Loucy (cell line): ENCODE measurements around the gene CHST9.

Experiments
- H2AFZ ChIP-seq: fragments of 200-600 bp; sonication (generic); 2 replicates; pipeline ENCODE4 v1.6.0; 2016; ENCODE audit warnings: antibody characterized with exemption, mild to moderate bottlenecking, low read length, moderate library complexity
- H3F3A ChIP-seq: fragments of 200-600 bp; 2 replicates; pipeline ENCODE4 v1.6.0; 2016; ENCODE audit warnings: antibody characterized with exemption, low read depth, mild to moderate bottlenecking
- H3K27me3 ChIP-seq: fragments of 200-600 bp; sonication (generic); 2 replicates; pipeline ENCODE4 v1.6.1; 2014; ENCODE audit warnings: low read length, mild to moderate bottlenecking; ENCODE audit not compliant: insufficient read depth, poor library complexity, severe bottlenecking
- H3K36me3 ChIP-seq: fragments of 200-600 bp; sonication (generic); 2 replicates; pipeline ENCODE4 v1.6.1; 2016; ENCODE audit warnings: low read length; ENCODE audit not compliant: insufficient read depth
- H3K4me1 ChIP-seq: fragments of 200-600 bp; sonication (generic); 2 replicates; pipeline ENCODE4 v1.5.1; 2014; ENCODE audit warnings: low read length, mild to moderate bottlenecking; ENCODE audit not compliant: insufficient read depth, poor library complexity, severe bottlenecking
- H3K4me2 ChIP-seq: fragments of 200-600 bp; sonication (generic); 2 replicates; pipeline ENCODE4 v1.6.0; 2014; ENCODE audit warnings: antibody characterized with exemption, low read length, low read depth, mild to moderate bottlenecking; ENCODE audit not compliant: poor library complexity, severe bottlenecking
- H3K4me3 ChIP-seq: fragments of 200-600 bp; sonication (generic); 2 replicates; pipeline ENCODE4 v1.5.1; 2014; ENCODE audit warnings: low read length, mild to moderate bottlenecking, mixed read lengths; ENCODE audit not compliant: poor library complexity, severe bottlenecking
- H3K79me2 ChIP-seq: fragments of 200-600 bp; sonication (generic); 2 replicates; pipeline ENCODE4 v1.6.1; 2014; ENCODE audit warnings: low read length; ENCODE audit not compliant: insufficient read depth
- H3K9ac ChIP-seq: fragments of 200-600 bp; sonication (generic); 2 replicates; pipeline ENCODE4 v1.6.0; 2014; ENCODE audit warnings: mild to moderate bottlenecking, low read depth, low read length, moderate library complexity; ENCODE audit not compliant: poor library complexity, severe bottlenecking
- H3K9me2 ChIP-seq: fragments of 200-600 bp; sonication (generic); replicated peaks from 2 replicates; pipeline ENCODE4 v1.6.1; 2016; ENCODE audit warnings: low read depth, low read length, mixed read lengths
- H3K9me3 ChIP-seq: fragments of 200-600 bp; sonication (generic); 2 replicates; pipeline ENCODE4 v1.6.1; 2014; ENCODE audit warnings: mild to moderate bottlenecking, antibody characterized with exemption, low read length, low read depth; ENCODE audit not compliant: insufficient read depth
- H4K20me1 ChIP-seq: fragments of 200-600 bp; sonication (generic); 2 replicates; pipeline ENCODE4 v1.6.0; 2014; ENCODE audit warnings: antibody characterized with exemption, low read length, mild to moderate bottlenecking; ENCODE audit not compliant: insufficient read depth, poor library complexity, severe bottlenecking
- CTCF ChIP-seq: fragments of 200-600 bp; sonication (generic); conservative IDR thresholded peaks from 2 replicates; pipeline ENCODE4 v1.5.1; 2014; ENCODE audit warnings: mild to moderate bottlenecking, antibody characterized with exemption, low read length
- EZH2phosphoT487 ChIP-seq: fragments of 200-600 bp; IDR thresholded peaks from 2 replicates; pipeline ENCODE4 v1.6.1; 2018; ENCODE audit warnings: antibody characterized with exemption, mild to moderate bottlenecking, moderate library complexity, borderline replicate concordance

Gene CHST9

GRCh38 chr18:27057519-27058234, 127.4 kb downstream of the CHST9 start:
- Histone ChIP-seq H3K4me3 (no peak overlapping the region), H3K4me2 (no peak overlapping the region), H2AFZ (no peak overlapping the region), H3K9me2 (no peaks in the 10 kb centered on the region), H3K36me3 (no peaks in the 10 kb centered on the region), H3K9ac (no peak overlapping the region), H3K4me1 (no peaks in the 10 kb centered on the region), H3F3A (no peaks in the 10 kb centered on the region), H3K27me3 (no peaks in the 10 kb centered on the region), H4K20me1 (no peaks in the 10 kb centered on the region), H3K9me3 (no peaks in the 10 kb centered on the region), H3K79me2 (no peaks in the 10 kb centered on the region)
- no peak for TF ChIP-seq EZH2phosphoT487
- no peak for TF ChIP-seq CTCF

- H3K4me3 ChIP-seq, result no peak overlapping the region
- H3K79me2 ChIP-seq, result no peaks in the 10 kb centered on the region
- H3F3A ChIP-seq, result no peaks in the 10 kb centered on the region
- no peaks in the 10 kb centered on the region for H3K4me1 ChIP-seq
- H2AFZ ChIP-seq, result no peak overlapping the region
- no peaks in the 10 kb centered on the region for H3K9me3 ChIP-seq
- no peak overlapping the region for H3K9ac ChIP-seq
- TF ChIP-seq CTCF (no peak), EZH2phosphoT487 (no peak)
- H3K4me2 ChIP-seq, result no peak overlapping the region
- H3K27me3 ChIP-seq, result no peaks in the 10 kb centered on the region
- no peaks in the 10 kb centered on the region for H3K9me2 ChIP-seq
- H3K36me3 ChIP-seq, result no peaks in the 10 kb centered on the region
- H4K20me1 ChIP-seq, result no peaks in the 10 kb centered on the region
Observed at GRCh38 chr18:27054926-27055325, 130.2 kb downstream of the CHST9 start.

- no peaks in the 10 kb centered on the region for H3K27me3 ChIP-seq
- H4K20me1 ChIP-seq, result no peaks in the 10 kb centered on the region
- H3K4me3 ChIP-seq, result no peak overlapping the region
- H2AFZ ChIP-seq, result no peak overlapping the region
- no peaks in the 10 kb centered on the region for H3K9me3 ChIP-seq
- no peak overlapping the region for H3K9ac ChIP-seq
- H3K4me1 ChIP-seq, result no peaks in the 10 kb centered on the region
- TF ChIP-seq CTCF, result no peak
- no peak for TF ChIP-seq EZH2phosphoT487
- no peaks in the 10 kb centered on the region for H3F3A ChIP-seq
- no peaks in the 10 kb centered on the region for H3K9me2 ChIP-seq
- no peaks in the 10 kb centered on the region for H3K36me3 ChIP-seq
- H3K79me2 ChIP-seq, result no peaks in the 10 kb centered on the region
- no peak overlapping the region for H3K4me2 ChIP-seq
Observed at GRCh38 chr18:27049969-27050368, 135.1 kb downstream of the CHST9 start.
